Activated CD8-positive, alpha-beta T cell treated with anti-CD3 and anti-CD28 coated beads for 36 hours (primary cell): ENCODE data around the gene ARIH2. TPM values are rescaled to one million over a fixed set of nuclear protein-coding genes. Genes with fewer than 3 reads are reported as not detected.

Experiments used
- ATAC-seq: fragments of 200-7000 bp; cut with Tn5 transposase; one replicate; pipeline ENCODE4 v1.10.0; 2021; ENCODE audit warnings: mild to moderate bottlenecking, moderate library complexity
- CTCF ChIA-PET: fragments of 350-600 bp; sonication (Branson Sonifier 250); formaldehyde crosslinking; loops from one replicate; lab custom pipeline; 2021; ENCODE audit warnings: antibody characterized with exemption; lab: Charles Lee
- POLR2A ChIA-PET: fragments of 350-600 bp; sonication (Branson Sonifier 250); formaldehyde crosslinking; loops from one replicate; lab custom pipeline; 2021; ENCODE audit warnings: antibody characterized with exemption; lab: Charles Lee
- DNase-seq: peaks from one replicate; pipeline ENCODE4 v3.0.0-alpha.2; 2020
- H3K27ac Mint-ChIP-seq: one replicate; pipeline ENCODE4 v1.8.0; 2021; ENCODE audit warnings: mild to moderate bottlenecking, mixed read lengths
- H3K27me3 Mint-ChIP-seq: one replicate; pipeline ENCODE4 v1.8.0; 2021; ENCODE audit warnings: mixed read lengths
- H3K36me3 Mint-ChIP-seq: one replicate; pipeline ENCODE4 v1.8.0; 2021; ENCODE audit warnings: low read depth, mixed read lengths
- H3K4me1 Mint-ChIP-seq: one replicate; pipeline ENCODE4 v1.8.0; 2021; ENCODE audit warnings: low read depth, mixed read lengths
- H3K4me3 Mint-ChIP-seq: one replicate; pipeline ENCODE4 v1.8.0; 2021; ENCODE audit warnings: mild to moderate bottlenecking, moderate library complexity, mixed read lengths
- H3K9me3 Mint-ChIP-seq: one replicate; pipeline ENCODE4 v1.8.0; 2021; ENCODE audit warnings: mixed read lengths
- CTCF ChIP-seq: fragments of 200-600 bp; IDR thresholded peaks from one replicate; pipeline ENCODE4 v1.8.0; 2022; ENCODE audit warnings: antibody characterized with exemption, mild to moderate bottlenecking
- intact Hi-C: fragments of 100-400 bp; cut with micrococcal nuclease; formaldehyde crosslinking; loops from one replicate; pipeline ENCODE4 v1.10.0; 2022
- total RNA-seq, 2 experiments: library from RNA; stranded (reverse); gene quantifications; one replicate each; pipeline ENCODE4 v1.2.3, GENCODE V29; 2021

The ARIH2 gene
- total RNA-seq, 2 experiments from 2014 or later, result 98.2 to 115 TPM

GRCh38 chr3:48894516-48894915 lies 24.1 kb upstream of the ARIH2 start:
- POLR2A ChIA-PET, result interaction anchor here (0.7 to 2.0 kb wide), 3 partner anchors 10 to 35 kb away, joined by 3 to 5 read pairs (median 3); partner anchors contain the start of gene ARIH2
- intact Hi-C loops, result no loop called here
- Mint-ChIP-seq H3K4me1 (peaks cover 26% of the 10 kb centered on the region), H3K27me3 (no peaks in the 10 kb centered on the region), H3K9me3 (no peaks in the 10 kb centered on the region), H3K27ac (no peak overlapping the region), H3K4me3 (no peak overlapping the region), H3K36me3 (peaks cover 1% of the 10 kb centered on the region)
- no peak for TF ChIP-seq CTCF
- DNase-seq (no peak), ATAC-seq (no peak)
- CTCF ChIA-PET, result no interaction called here

GRCh38 chr3:48896936-48897335 lies 21.7 kb upstream of the ARIH2 start:
- H3K27ac Mint-ChIP-seq, result peak overlapping the region; percentile 75
- intact Hi-C loops, result no loop called here
- ATAC-seq (no peak), DNase-seq (no peak)
- H3K36me3 Mint-ChIP-seq, result no peaks in the 10 kb centered on the region
- H3K27me3 Mint-ChIP-seq, result no peaks in the 10 kb centered on the region
- no peaks in the 10 kb centered on the region for H3K9me3 Mint-ChIP-seq
- POLR2A ChIA-PET, result interaction anchor here (1.5 to 2.5 kb wide), 2 partner anchors 22 to 31 kb away, joined by 4 to 28 read pairs; partner anchors contain the start of gene ARIH2
- H3K4me1 Mint-ChIP-seq, result peaks cover 30% of the 10 kb centered on the region
- H3K4me3 Mint-ChIP-seq, result peak overlapping the region; percentile 24
- no peak for TF ChIP-seq CTCF
- CTCF ChIA-PET, result interaction anchor here (0.6 to 2.5 kb wide), 8 partner anchors 8 to 157 kb away, joined by 3 to 13 read pairs (median 4); partner anchors contain the start of gene ARIH2

- H3K4me1 Mint-ChIP-seq, result peaks cover 27% of the 10 kb centered on the region
- H3K27me3 Mint-ChIP-seq, result no peaks in the 10 kb centered on the region
- CTCF ChIA-PET, result interaction anchor here (0.7 to 2.5 kb wide), 13 partner anchors 8 to 162 kb away, joined by 3 to 13 read pairs (median 4); partner anchors contain the start of genes ARIH2 and PRKAR2A
- POLR2A ChIA-PET, result interaction anchor here (0.8 to 2.5 kb wide), 9 partner anchors 11 to 110 kb away, joined by 3 to 28 read pairs (median 4); partner anchors contain the start of genes ARIH2 and WDR6
- H3K36me3 Mint-ChIP-seq, result no peaks in the 10 kb centered on the region
- intact Hi-C loops, result no loop called here
- H3K27ac Mint-ChIP-seq, result peak overlapping the region; percentile 96
- no peaks in the 10 kb centered on the region for H3K9me3 Mint-ChIP-seq
- H3K4me3 Mint-ChIP-seq, result peak overlapping the region; percentile 79
- DNase-seq, result peak; percentile 36
- no peak for TF ChIP-seq CTCF
- ATAC-seq, result peak; percentile 3
Observed at GRCh38 chr3:48897460-48898376, 20.9 kb upstream of the ARIH2 start.

- TF ChIP-seq CTCF, result no peak
- ATAC-seq (peak; percentile 97), DNase-seq (peak; percentile 95)
- ChIA-PET CTCF (interaction anchor here (0.7 to 2.5 kb wide), 8 partner anchors 9 to 163 kb away, joined by 3 to 13 read pairs (median 4); partner anchors contain the start of genes ARIH2 and PRKAR2A), POLR2A (interaction anchor here (0.6 to 2.5 kb wide), 12 partner anchors 10 to 413 kb away, joined by 3 to 28 read pairs (median 4); partner anchors contain the start of genes ARIH2 and WDR6)
- Mint-ChIP-seq H3K9me3 (no peaks in the 10 kb centered on the region), H3K27me3 (no peaks in the 10 kb centered on the region), H3K4me1 (peaks cover 32% of the 10 kb centered on the region), H3K36me3 (no peaks in the 10 kb centered on the region), H3K4me3 (peak within 1 kb of the TSS; percentile 79), H3K27ac (peak within 1 kb of the TSS; percentile 96)
- intact Hi-C loops, result no loop called here
Observed at GRCh38 chr3:48898383-48899234, 20.0 kb upstream of the ARIH2 start, which contains the start of gene SLC25A20. Gene SLC25A20 (minus strand): TSS chr3:48898882. CDS start chr3:48898794, 88 bp downstream.
